WTC11 (cell line): ENCODE measurements around the gene STX19. TPM values are rescaled to one million over a fixed set of nuclear protein-coding genes. Genes with fewer than 3 reads are reported as not detected.

Experiments used
- ATAC-seq: fragments of 200-7000 bp; cut with Tn5 transposase; 2 replicates; pipeline ENCODE4 v1.10.0; 2021; ENCODE audit warnings: mild to moderate bottlenecking, moderate library complexity
- CTCF ChIA-PET: fragments of 300-600 bp; sonication (Branson Sonifier 250); formaldehyde crosslinking; loops from one replicate; lab custom pipeline; 2021; ENCODE audit warnings: antibody characterized with exemption; lab: Charles Lee
- POLR2A ChIA-PET: fragments of 350-600 bp; sonication (Branson Sonifier 250); formaldehyde crosslinking; loops from one replicate; lab custom pipeline; 2021; ENCODE audit warnings: antibody characterized with exemption; lab: Charles Lee
- DNase-seq: peaks from one replicate; pipeline ENCODE4 v3.0.0; 2021; ENCODE audit warnings: low spot score
- H3K27ac Mint-ChIP-seq: 2 replicates; pipeline ENCODE4 v1.8.0; 2021; ENCODE audit warnings: mixed read lengths
- H3K27me3 Mint-ChIP-seq: 2 replicates; pipeline ENCODE4 v1.8.0; 2021; ENCODE audit warnings: low read depth, mild to moderate bottlenecking, moderate library complexity, mixed read lengths
- H3K36me3 Mint-ChIP-seq: 2 replicates; pipeline ENCODE4 v1.8.0; 2021; ENCODE audit warnings: mixed read lengths
- H3K4me1 Mint-ChIP-seq: 2 replicates; pipeline ENCODE4 v1.8.0; 2022; ENCODE audit warnings: mixed read lengths
- H3K4me3 Mint-ChIP-seq: 2 replicates; pipeline ENCODE4 v1.8.0; 2021; ENCODE audit warnings: mild to moderate bottlenecking, moderate library complexity, mixed read lengths
- H3K9me3 Mint-ChIP-seq: 2 replicates; pipeline ENCODE4 v1.8.0; 2021; ENCODE audit warnings: mixed read lengths
- ATF1 ChIP-seq: sonication (generic); formaldehyde crosslinking; IDR thresholded peaks from 2 replicates; pipeline ENCODE4 v1.8.1; 2023; ENCODE audit warnings: mild to moderate bottlenecking, moderate library complexity, missing genetic modification reagents
- CREM ChIP-seq: sonication (generic); formaldehyde crosslinking; IDR thresholded peaks from 2 replicates; pipeline ENCODE4 v1.8.1; 2022; ENCODE audit warnings: mild to moderate bottlenecking, missing genetic modification reagents, moderate library complexity
- ESRRA ChIP-seq: sonication (generic); formaldehyde crosslinking; IDR thresholded peaks from 2 replicates; pipeline ENCODE4 v1.8.1; 2022; ENCODE audit warnings: mild to moderate bottlenecking, missing genetic modification reagents, borderline replicate concordance
- MXD4 ChIP-seq: fragments of 250-450 bp; sonication (Bioruptor Pico); IDR thresholded peaks from 2 replicates; pipeline ENCODE4 v1.8.0; 2021; ENCODE audit warnings: mild to moderate bottlenecking, moderate library complexity, borderline replicate concordance
- NR3C1 ChIP-seq: sonication (generic); formaldehyde crosslinking; conservative IDR thresholded peaks from 2 replicates; pipeline ENCODE4 v1.8.1; 2023; ENCODE audit warnings: low read depth, mild to moderate bottlenecking, missing genetic modification reagents
- PRRX2 ChIP-seq: fragments of 250-450 bp; sonication (Bioruptor Pico); IDR thresholded peaks from 2 replicates; pipeline ENCODE4 v1.8.0; 2021; ENCODE audit warnings: mild to moderate bottlenecking
- RORB ChIP-seq: fragments of 250-450 bp; sonication (Bioruptor Pico); IDR thresholded peaks from 2 replicates; pipeline ENCODE4 v1.9.0; 2021; ENCODE audit warnings: mild to moderate bottlenecking
- ZNF232 ChIP-seq: sonication (generic); formaldehyde crosslinking; IDR thresholded peaks from 2 replicates; pipeline ENCODE4 v1.8.0; 2022; ENCODE audit warnings: mild to moderate bottlenecking, missing genetic modification reagents
- ZNF263 ChIP-seq: sonication (generic); formaldehyde crosslinking; IDR thresholded peaks from 2 replicates; pipeline ENCODE4 v1.8.1; 2022; ENCODE audit warnings: low read depth, mild to moderate bottlenecking, moderate library complexity, missing genetic modification reagents
- ZNF317 ChIP-seq: sonication (generic); formaldehyde crosslinking; IDR thresholded peaks from 2 replicates; pipeline ENCODE4 v1.8.1; 2023; ENCODE audit warnings: low read depth, mild to moderate bottlenecking, moderate library complexity, missing genetic modification reagents, borderline replicate concordance
- ZNF423 ChIP-seq: fragments of 250-450 bp; sonication (Bioruptor Pico); IDR thresholded peaks from 2 replicates; pipeline ENCODE4 v2.1.2; 2022; ENCODE audit warnings: mild to moderate bottlenecking, moderate library complexity
- total RNA-seq: library from RNA; stranded (reverse); gene quantifications from 3 replicates; pipeline ENCODE4 v1.2.3, GENCODE V29; 2021
- TF ChIP-seq, protein P1 (sequence below): sonication (generic); formaldehyde crosslinking; IDR thresholded peaks from 2 replicates; pipeline ENCODE4 v1.8.0; 2022; ENCODE audit warnings: mild to moderate bottlenecking, missing genetic modification reagents
- TF ChIP-seq, protein P2 (sequence below): sonication (generic); formaldehyde crosslinking; IDR thresholded peaks from 2 replicates; pipeline ENCODE4 v1.8.1; 2022; ENCODE audit warnings: low read depth, missing genetic modification reagents, borderline replicate concordance
- TF ChIP-seq, protein P3 (sequence below): sonication (generic); formaldehyde crosslinking; IDR thresholded peaks from 2 replicates; pipeline ENCODE4 v1.8.0; 2022; ENCODE audit warnings: missing genetic modification reagents
- TF ChIP-seq, protein P4 (sequence below): sonication (generic); formaldehyde crosslinking; IDR thresholded peaks from 2 replicates; pipeline ENCODE4 v1.8.0; 2023; ENCODE audit warnings: missing genetic modification reagents, mild to moderate bottlenecking, borderline replicate concordance
- TF ChIP-seq, protein P5 (sequence below): fragments of 250-450 bp; sonication (Bioruptor Pico); IDR thresholded peaks from 2 replicates; pipeline ENCODE4 v1.9.0; 2021; ENCODE audit warnings: moderate library complexity, mild to moderate bottlenecking, inconsistent platforms, borderline replicate concordance
- TF ChIP-seq, protein P6 (sequence below): sonication (generic); formaldehyde crosslinking; IDR thresholded peaks from 2 replicates; pipeline ENCODE4 v1.8.0; 2022; ENCODE audit warnings: mild to moderate bottlenecking, missing genetic modification reagents
- TF ChIP-seq, protein P7 (sequence below): sonication (generic); formaldehyde crosslinking; IDR thresholded peaks from 2 replicates; pipeline ENCODE4 v1.8.1; 2022; ENCODE audit warnings: mild to moderate bottlenecking, missing genetic modification reagents, moderate library complexity, borderline replicate concordance
- TF ChIP-seq, protein P8 (sequence below): fragments of 250-450 bp; sonication (Bioruptor Pico); IDR thresholded peaks from 2 replicates; pipeline ENCODE4 v1.9.0; 2021; ENCODE audit warnings: mild to moderate bottlenecking, borderline replicate concordance

Gene STX19
- total RNA-seq, 1 experiment from 2014 or later: not detected

DNA sequence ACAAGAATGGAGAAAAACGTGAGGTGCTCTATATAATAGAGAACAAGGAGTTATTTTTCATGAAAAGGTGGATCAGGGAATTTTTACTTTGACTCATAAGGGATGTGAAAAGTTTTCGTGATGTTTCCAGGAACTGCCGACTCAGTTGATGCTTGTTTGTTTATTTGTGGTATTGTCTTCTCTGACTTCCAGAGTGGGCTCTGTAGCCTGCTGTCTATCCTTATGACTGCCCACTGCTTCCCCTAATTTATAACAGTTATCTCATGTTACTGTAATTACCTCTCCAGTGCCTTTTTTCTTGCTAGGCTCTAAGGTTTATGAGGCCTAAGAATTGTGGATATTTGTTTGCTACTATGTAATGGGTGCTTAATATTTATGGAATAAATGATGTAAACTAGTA is 36.2 kb downstream of the STX19 start:
- H3K27ac Mint-ChIP-seq: no peak overlapping the region
- no peak for ATAC-seq
- POLR2A ChIA-PET: no interaction called here

More for the DNA sequence above, 36.2 kb downstream of the STX19 start:
- H3K36me3 Mint-ChIP-seq: peaks cover 3% of the 10 kb centered on the region; the same call in 1 of the 2 replicates
- no peaks in the 10 kb centered on the region for H3K27me3 Mint-ChIP-seq
- H3K4me1 Mint-ChIP-seq: peaks cover 7% of the 10 kb centered on the region
- CTCF ChIA-PET: no interaction called here
- no peak for DNase-seq
- no peak overlapping the region for H3K4me3 Mint-ChIP-seq
- no peaks in the 10 kb centered on the region for H3K9me3 Mint-ChIP-seq
- TF ChIP-seq CREM (CRISPR knock-in tag): no peak
- TF ChIP-seq ZNF317: no peak
- no peak for TF ChIP-seq MXD4 (CRISPR knock-in tag)
- no peak for TF ChIP-seq ATF1 (CRISPR knock-in tag)
- TF ChIP-seq, protein P1, sequence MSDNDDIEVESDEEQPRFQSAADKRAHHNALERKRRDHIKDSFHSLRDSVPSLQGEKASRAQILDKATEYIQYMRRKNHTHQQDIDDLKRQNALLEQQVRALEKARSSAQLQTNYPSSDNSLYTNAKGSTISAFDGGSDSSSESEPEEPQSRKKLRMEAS (CRISPR knock-in tag): no peak
- no peak for TF ChIP-seq ESRRA (CRISPR knock-in tag)
- TF ChIP-seq, protein P2, sequence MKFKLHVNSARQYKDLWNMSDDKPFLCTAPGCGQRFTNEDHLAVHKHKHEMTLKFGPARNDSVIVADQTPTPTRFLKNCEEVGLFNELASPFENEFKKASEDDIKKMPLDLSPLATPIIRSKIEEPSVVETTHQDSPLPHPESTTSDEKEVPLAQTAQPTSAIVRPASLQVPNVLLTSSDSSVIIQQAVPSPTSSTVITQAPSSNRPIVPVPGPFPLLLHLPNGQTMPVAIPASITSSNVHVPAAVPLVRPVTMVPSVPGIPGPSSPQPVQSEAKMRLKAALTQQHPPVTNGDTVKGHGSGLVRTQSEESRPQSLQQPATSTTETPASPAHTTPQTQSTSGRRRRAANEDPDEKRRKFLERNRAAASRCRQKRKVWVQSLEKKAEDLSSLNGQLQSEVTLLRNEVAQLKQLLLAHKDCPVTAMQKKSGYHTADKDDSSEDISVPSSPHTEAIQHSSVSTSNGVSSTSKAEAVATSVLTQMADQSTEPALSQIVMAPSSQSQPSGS (CRISPR knock-in tag): no peak
- TF ChIP-seq, protein P3, sequence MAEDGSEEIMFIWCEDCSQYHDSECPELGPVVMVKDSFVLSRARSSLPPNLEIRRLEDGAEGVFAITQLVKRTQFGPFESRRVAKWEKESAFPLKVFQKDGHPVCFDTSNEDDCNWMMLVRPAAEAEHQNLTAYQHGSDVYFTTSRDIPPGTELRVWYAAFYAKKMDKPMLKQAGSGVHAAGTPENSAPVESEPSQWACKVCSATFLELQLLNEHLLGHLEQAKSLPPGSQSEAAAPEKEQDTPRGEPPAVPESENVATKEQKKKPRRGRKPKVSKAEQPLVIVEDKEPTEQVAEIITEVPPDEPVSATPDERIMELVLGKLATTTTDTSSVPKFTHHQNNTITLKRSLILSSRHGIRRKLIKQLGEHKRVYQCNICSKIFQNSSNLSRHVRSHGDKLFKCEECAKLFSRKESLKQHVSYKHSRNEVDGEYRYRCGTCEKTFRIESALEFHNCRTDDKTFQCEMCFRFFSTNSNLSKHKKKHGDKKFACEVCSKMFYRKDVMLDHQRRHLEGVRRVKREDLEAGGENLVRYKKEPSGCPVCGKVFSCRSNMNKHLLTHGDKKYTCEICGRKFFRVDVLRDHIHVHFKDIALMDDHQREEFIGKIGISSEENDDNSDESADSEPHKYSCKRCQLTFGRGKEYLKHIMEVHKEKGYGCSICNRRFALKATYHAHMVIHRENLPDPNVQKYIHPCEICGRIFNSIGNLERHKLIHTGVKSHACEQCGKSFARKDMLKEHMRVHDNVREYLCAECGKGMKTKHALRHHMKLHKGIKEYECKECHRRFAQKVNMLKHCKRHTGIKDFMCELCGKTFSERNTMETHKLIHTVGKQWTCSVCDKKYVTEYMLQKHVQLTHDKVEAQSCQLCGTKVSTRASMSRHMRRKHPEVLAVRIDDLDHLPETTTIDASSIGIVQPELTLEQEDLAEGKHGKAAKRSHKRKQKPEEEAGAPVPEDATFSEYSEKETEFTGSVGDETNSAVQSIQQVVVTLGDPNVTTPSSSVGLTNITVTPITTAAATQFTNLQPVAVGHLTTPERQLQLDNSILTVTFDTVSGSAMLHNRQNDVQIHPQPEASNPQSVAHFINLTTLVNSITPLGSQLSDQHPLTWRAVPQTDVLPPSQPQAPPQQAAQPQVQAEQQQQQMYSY: no peak
- TF ChIP-seq, protein P4, sequence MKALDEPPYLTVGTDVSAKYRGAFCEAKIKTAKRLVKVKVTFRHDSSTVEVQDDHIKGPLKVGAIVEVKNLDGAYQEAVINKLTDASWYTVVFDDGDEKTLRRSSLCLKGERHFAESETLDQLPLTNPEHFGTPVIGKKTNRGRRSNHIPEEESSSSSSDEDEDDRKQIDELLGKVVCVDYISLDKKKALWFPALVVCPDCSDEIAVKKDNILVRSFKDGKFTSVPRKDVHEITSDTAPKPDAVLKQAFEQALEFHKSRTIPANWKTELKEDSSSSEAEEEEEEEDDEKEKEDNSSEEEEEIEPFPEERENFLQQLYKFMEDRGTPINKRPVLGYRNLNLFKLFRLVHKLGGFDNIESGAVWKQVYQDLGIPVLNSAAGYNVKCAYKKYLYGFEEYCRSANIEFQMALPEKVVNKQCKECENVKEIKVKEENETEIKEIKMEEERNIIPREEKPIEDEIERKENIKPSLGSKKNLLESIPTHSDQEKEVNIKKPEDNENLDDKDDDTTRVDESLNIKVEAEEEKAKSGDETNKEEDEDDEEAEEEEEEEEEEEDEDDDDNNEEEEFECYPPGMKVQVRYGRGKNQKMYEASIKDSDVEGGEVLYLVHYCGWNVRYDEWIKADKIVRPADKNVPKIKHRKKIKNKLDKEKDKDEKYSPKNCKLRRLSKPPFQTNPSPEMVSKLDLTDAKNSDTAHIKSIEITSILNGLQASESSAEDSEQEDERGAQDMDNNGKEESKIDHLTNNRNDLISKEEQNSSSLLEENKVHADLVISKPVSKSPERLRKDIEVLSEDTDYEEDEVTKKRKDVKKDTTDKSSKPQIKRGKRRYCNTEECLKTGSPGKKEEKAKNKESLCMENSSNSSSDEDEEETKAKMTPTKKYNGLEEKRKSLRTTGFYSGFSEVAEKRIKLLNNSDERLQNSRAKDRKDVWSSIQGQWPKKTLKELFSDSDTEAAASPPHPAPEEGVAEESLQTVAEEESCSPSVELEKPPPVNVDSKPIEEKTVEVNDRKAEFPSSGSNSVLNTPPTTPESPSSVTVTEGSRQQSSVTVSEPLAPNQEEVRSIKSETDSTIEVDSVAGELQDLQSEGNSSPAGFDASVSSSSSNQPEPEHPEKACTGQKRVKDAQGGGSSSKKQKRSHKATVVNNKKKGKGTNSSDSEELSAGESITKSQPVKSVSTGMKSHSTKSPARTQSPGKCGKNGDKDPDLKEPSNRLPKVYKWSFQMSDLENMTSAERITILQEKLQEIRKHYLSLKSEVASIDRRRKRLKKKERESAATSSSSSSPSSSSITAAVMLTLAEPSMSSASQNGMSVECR (CRISPR knock-in tag): no peak
- no peak for TF ChIP-seq ZNF263
- TF ChIP-seq ZNF423: no peak
- TF ChIP-seq, protein P5, sequence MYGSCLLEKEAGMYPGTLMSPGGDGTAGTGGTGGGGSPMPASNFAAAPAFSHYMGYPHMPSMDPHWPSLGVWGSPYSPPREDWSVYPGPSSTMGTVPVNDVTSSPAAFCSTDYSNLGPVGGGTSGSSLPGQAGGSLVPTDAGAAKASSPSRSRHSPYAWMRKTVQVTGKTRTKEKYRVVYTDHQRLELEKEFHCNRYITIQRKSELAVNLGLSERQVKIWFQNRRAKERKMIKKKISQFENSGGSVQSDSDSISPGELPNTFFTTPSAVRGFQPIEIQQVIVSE: no peak
- TF ChIP-seq, protein P6, sequence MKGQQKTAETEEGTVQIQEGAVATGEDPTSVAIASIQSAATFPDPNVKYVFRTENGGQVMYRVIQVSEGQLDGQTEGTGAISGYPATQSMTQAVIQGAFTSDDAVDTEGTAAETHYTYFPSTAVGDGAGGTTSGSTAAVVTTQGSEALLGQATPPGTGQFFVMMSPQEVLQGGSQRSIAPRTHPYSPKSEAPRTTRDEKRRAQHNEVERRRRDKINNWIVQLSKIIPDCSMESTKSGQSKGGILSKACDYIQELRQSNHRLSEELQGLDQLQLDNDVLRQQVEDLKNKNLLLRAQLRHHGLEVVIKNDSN (CRISPR knock-in tag): no peak
- TF ChIP-seq ZNF232 (CRISPR knock-in tag): no peak
- no peak for TF ChIP-seq NR3C1 (CRISPR knock-in tag)
- TF ChIP-seq, protein P7, sequence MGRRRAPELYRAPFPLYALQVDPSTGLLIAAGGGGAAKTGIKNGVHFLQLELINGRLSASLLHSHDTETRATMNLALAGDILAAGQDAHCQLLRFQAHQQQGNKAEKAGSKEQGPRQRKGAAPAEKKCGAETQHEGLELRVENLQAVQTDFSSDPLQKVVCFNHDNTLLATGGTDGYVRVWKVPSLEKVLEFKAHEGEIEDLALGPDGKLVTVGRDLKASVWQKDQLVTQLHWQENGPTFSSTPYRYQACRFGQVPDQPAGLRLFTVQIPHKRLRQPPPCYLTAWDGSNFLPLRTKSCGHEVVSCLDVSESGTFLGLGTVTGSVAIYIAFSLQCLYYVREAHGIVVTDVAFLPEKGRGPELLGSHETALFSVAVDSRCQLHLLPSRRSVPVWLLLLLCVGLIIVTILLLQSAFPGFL (CRISPR knock-in tag): no peak
- TF ChIP-seq PRRX2 (CRISPR knock-in tag): no peak
- no peak for TF ChIP-seq RORB
- TF ChIP-seq, protein P8, sequence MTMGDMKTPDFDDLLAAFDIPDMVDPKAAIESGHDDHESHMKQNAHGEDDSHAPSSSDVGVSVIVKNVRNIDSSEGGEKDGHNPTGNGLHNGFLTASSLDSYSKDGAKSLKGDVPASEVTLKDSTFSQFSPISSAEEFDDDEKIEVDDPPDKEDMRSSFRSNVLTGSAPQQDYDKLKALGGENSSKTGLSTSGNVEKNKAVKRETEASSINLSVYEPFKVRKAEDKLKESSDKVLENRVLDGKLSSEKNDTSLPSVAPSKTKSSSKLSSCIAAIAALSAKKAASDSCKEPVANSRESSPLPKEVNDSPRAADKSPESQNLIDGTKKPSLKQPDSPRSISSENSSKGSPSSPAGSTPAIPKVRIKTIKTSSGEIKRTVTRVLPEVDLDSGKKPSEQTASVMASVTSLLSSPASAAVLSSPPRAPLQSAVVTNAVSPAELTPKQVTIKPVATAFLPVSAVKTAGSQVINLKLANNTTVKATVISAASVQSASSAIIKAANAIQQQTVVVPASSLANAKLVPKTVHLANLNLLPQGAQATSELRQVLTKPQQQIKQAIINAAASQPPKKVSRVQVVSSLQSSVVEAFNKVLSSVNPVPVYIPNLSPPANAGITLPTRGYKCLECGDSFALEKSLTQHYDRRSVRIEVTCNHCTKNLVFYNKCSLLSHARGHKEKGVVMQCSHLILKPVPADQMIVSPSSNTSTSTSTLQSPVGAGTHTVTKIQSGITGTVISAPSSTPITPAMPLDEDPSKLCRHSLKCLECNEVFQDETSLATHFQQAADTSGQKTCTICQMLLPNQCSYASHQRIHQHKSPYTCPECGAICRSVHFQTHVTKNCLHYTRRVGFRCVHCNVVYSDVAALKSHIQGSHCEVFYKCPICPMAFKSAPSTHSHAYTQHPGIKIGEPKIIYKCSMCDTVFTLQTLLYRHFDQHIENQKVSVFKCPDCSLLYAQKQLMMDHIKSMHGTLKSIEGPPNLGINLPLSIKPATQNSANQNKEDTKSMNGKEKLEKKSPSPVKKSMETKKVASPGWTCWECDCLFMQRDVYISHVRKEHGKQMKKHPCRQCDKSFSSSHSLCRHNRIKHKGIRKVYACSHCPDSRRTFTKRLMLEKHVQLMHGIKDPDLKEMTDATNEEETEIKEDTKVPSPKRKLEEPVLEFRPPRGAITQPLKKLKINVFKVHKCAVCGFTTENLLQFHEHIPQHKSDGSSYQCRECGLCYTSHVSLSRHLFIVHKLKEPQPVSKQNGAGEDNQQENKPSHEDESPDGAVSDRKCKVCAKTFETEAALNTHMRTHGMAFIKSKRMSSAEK (CRISPR knock-in tag): no peak
